WTC11 (cell line): ENCODE results near the gene TMC7.

Experiments used
- ATF2 ChIP-seq: sonication (generic); formaldehyde crosslinking; IDR thresholded peaks from 2 replicates; pipeline ENCODE4 v1.8.1; 2022; ENCODE audit warnings: low read depth, missing genetic modification reagents, borderline replicate concordance
- GRHL2 ChIP-seq: fragments of 250-450 bp; sonication (Bioruptor Pico); IDR thresholded peaks from 2 replicates; pipeline ENCODE4 v1.8.0; 2022; ENCODE audit warnings: mild to moderate bottlenecking, moderate library complexity; ENCODE audit not compliant: insufficient replicate concordance, severe bottlenecking
- HMGXB4 ChIP-seq: sonication (generic); formaldehyde crosslinking; IDR thresholded peaks from 2 replicates; pipeline ENCODE4 v1.8.1; 2023; ENCODE audit warnings: mild to moderate bottlenecking, moderate library complexity, missing genetic modification reagents
- JUN ChIP-seq: sonication (generic); formaldehyde crosslinking; IDR thresholded peaks from 2 replicates; pipeline ENCODE4 v1.8.0; 2023; ENCODE audit warnings: mild to moderate bottlenecking, missing genetic modification reagents
- KAT7 ChIP-seq: sonication (generic); formaldehyde crosslinking; IDR thresholded peaks from 2 replicates; pipeline ENCODE4 v1.8.1; 2023; ENCODE audit warnings: missing genetic modification reagents, mild to moderate bottlenecking, borderline replicate concordance
- SP1 ChIP-seq: sonication (generic); formaldehyde crosslinking; conservative IDR thresholded peaks from 2 replicates; pipeline ENCODE4 v1.8.1; 2022; ENCODE audit warnings: missing genetic modification reagents
- TEAD1 ChIP-seq: sonication (generic); formaldehyde crosslinking; IDR thresholded peaks from 2 replicates; pipeline ENCODE4 v1.8.0; 2022; ENCODE audit warnings: mild to moderate bottlenecking, missing genetic modification reagents
- TP53 ChIP-seq: sonication (generic); formaldehyde crosslinking; IDR thresholded peaks from 2 replicates; pipeline ENCODE4 v1.8.1; 2023; ENCODE audit warnings: mild to moderate bottlenecking, missing genetic modification reagents
- USF2 ChIP-seq: sonication (generic); formaldehyde crosslinking; IDR thresholded peaks from 2 replicates; pipeline ENCODE4 v1.8.1; 2023; ENCODE audit warnings: mild to moderate bottlenecking, missing genetic modification reagents, moderate library complexity
- TF ChIP-seq, protein P1 (sequence below): fragments of 200-600 bp; IDR thresholded peaks from 2 replicates; pipeline ENCODE4 v1.8.0; 2022; ENCODE audit warnings: antibody characterized with exemption

DNA sequence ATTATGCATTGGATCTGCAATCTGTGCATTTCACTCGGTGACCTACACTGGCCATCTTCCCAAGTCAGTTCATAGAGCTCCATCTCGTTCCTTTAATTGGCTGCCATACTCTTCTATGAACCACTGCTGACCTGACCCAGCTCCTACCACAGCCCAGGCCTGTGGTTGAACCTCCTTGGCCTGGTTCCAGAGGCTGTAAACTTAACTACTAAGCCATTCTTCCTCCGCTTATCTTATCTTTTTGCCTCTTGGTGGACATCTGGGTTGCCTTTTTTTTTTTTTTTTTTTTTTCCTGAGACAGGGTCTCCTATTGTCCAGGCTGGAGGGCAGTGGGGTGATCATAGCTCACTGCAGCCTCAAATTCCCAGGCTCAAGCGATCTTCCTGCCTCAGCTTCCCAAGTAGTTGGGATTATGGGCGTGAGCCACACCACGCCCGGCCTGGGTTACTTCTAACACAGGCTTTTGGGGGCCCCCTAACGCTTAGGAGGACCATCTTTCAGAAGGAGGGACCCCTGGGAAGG, 102.0 kb downstream of the TMC7 start:
- TF ChIP-seq TP53 (CRISPR knock-in tag), result no peak
- TF ChIP-seq, protein P1, sequence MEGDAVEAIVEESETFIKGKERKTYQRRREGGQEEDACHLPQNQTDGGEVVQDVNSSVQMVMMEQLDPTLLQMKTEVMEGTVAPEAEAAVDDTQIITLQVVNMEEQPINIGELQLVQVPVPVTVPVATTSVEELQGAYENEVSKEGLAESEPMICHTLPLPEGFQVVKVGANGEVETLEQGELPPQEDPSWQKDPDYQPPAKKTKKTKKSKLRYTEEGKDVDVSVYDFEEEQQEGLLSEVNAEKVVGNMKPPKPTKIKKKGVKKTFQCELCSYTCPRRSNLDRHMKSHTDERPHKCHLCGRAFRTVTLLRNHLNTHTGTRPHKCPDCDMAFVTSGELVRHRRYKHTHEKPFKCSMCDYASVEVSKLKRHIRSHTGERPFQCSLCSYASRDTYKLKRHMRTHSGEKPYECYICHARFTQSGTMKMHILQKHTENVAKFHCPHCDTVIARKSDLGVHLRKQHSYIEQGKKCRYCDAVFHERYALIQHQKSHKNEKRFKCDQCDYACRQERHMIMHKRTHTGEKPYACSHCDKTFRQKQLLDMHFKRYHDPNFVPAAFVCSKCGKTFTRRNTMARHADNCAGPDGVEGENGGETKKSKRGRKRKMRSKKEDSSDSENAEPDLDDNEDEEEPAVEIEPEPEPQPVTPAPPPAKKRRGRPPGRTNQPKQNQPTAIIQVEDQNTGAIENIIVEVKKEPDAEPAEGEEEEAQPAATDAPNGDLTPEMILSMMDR, result no peak
- no peak for TF ChIP-seq HMGXB4 (CRISPR knock-in tag)
- no peak for TF ChIP-seq USF2
- no peak for TF ChIP-seq GRHL2 (CRISPR knock-in tag)
- TF ChIP-seq KAT7 (CRISPR knock-in tag), result no peak
- TF ChIP-seq SP1 (CRISPR knock-in tag), result no peak
- TF ChIP-seq TEAD1 (CRISPR knock-in tag), result no peak
- no peak for TF ChIP-seq ATF2 (CRISPR knock-in tag)
- TF ChIP-seq JUN (CRISPR knock-in tag), result no peak
